Measurements from ENCODE around the gene ZNF414. TPM values are rescaled to one million over a fixed set of nuclear protein-coding genes. Genes with fewer than 3 reads are reported as not detected.

ZNF414 gene
- total RNA-seq, 4 donors from 2014 or later = 9.1 to 44.3 (median 34.4) TPM

- no peak for DNase-seq
- Histone ChIP-seq H3K36me3 (peaks cover 40 to 50% of the 10 kb centered on the region in 2 donors), H3K27me3 (no peaks in the 10 kb centered on the region), H3K4me3 (replicated peaks in 1 of 3) (no peak overlapping the region), H3K4me1 (peaks cover 18 to 37% of the 10 kb centered on the region in 2 donors), H3K27ac (peak overlapping the region in 2 of 3 donors; percentile 18 to 52), H3K9me3 (no peaks in the 10 kb centered on the region)
- intact Hi-C loops (cut with DNase I) = no loop called here
- WGBS, 2 donors = 86 to 91% methylated on average over 6 of the region's 6 CpGs
- TF ChIP-seq POLR2A (IDR thresholded peaks at IDR 0.05) (no peak), CTCF (IDR thresholded peaks at IDR 0.05) (no peak)
Observed at GRCh38 chr19:8481616-8482015, 32.4 kb downstream of the ZNF414 start.

- Histone ChIP-seq H3K9me3 (no peaks in the 10 kb centered on the region), H3K4me3 (replicated peaks in 1 of 3) (no peak overlapping the region), H3K27ac (peak overlapping the region in 2 of 3 donors; percentile 18 to 52), H3K4me1 (peaks cover 18 to 37% of the 10 kb centered on the region in 2 donors), H3K36me3 (peaks cover 36 to 50% of the 10 kb centered on the region in 2 donors), H3K27me3 (no peaks in the 10 kb centered on the region)
- intact Hi-C loops (cut with DNase I) = no loop called here
- DNase-seq = peak; percentile 38 to 43
- WGBS, 2 donors = 73 to 75% methylated on average over 11 of the region's 11 CpGs
- no peak for TF ChIP-seq CTCF (IDR thresholded peaks at IDR 0.05)
- TF ChIP-seq POLR2A (IDR thresholded peaks at IDR 0.05) = no peak
Observed at GRCh38 chr19:8481201-8481600, 32.8 kb downstream of the ZNF414 start.

- H3K4me1 ChIP-seq = peaks cover 18 to 37% of the 10 kb centered on the region in 2 donors
- intact Hi-C loops (cut with DNase I) = no loop called here
- no peak for DNase-seq
- 70 to 78% methylated on average over 3 of the region's 3 CpGs for WGBS, 2 donors
- H3K36me3 ChIP-seq = peaks cover 43 to 48% of the 10 kb centered on the region in 2 donors
- H3K4me3 ChIP-seq (replicated peaks in 1 of 3) = no peak overlapping the region
- H3K27ac ChIP-seq = no peak overlapping the region
- TF ChIP-seq CTCF (IDR thresholded peaks at IDR 0.05) (no peak), POLR2A (IDR thresholded peaks at IDR 0.05) (no peak)
- H3K27me3 ChIP-seq = no peaks in the 10 kb centered on the region
- H3K9me3 ChIP-seq = no peaks in the 10 kb centered on the region
Observed at GRCh38 chr19:8478598-8478997, 35.4 kb downstream of the ZNF414 start.

GRCh38 chr19:8477889-8478288 lies 36.1 kb downstream of the ZNF414 start:
- intact Hi-C loops (cut with DNase I) = no loop called here
- WGBS, 2 donors = 83 to 87% methylated on average over 4 of the region's 4 CpGs
- Histone ChIP-seq H3K4me3 (replicated peaks in 1 of 3) (no peak overlapping the region), H3K4me1 (peaks cover 18 to 37% of the 10 kb centered on the region in 2 donors), H3K36me3 (peaks cover 42 to 48% of the 10 kb centered on the region in 2 donors), H3K27ac (no peak overlapping the region), H3K27me3 (no peaks in the 10 kb centered on the region), H3K9me3 (no peaks in the 10 kb centered on the region)
- DNase-seq = no peak
- TF ChIP-seq CTCF (IDR thresholded peaks at IDR 0.05) = no peak

GRCh38 chr19:8476524-8476923 lies 37.4 kb downstream of the ZNF414 start:
- WGBS, 2 donors = 90 to 99% methylated on average over 3 of the region's 8 CpGs
- intact Hi-C loops (cut with DNase I) = no loop called here
- Histone ChIP-seq H3K27me3 (no peaks in the 10 kb centered on the region), H3K27ac (no peak overlapping the region), H3K9me3 (no peaks in the 10 kb centered on the region), H3K4me1 (peaks cover 18 to 35% of the 10 kb centered on the region in 2 donors), H3K4me3 (replicated peaks in 1 of 3) (no peak overlapping the region), H3K36me3 (peaks cover 41 to 44% of the 10 kb centered on the region in 2 donors)
- no peak for DNase-seq
- no peak for TF ChIP-seq POLR2A (IDR thresholded peaks at IDR 0.05)
- no peak for TF ChIP-seq CTCF (IDR thresholded peaks at IDR 0.05)
